K562 (cell line): ENCODE data around the gene ACTRT2. TPM values are rescaled to one million over a fixed set of nuclear protein-coding genes. Genes with fewer than 3 reads are reported as not detected.

ENCODE experiments used
- ATAC-seq: fragments of 200-7000 bp; cut with Tn5 transposase; 3 replicates; pipeline ENCODE4 v1.9.1; 2020; ENCODE audit warnings: moderate library complexity
- BruUV-seq: library from RNA; stranded (reverse); fragments of 400-500 nt; replicated peaks from 2 replicates; lab custom pipeline; 2021; lab: Mats Ljungman, UMichigan
- CTCF ChIA-PET: fragments of 300-600 bp; formaldehyde crosslinking; extraction: SDS; loops from one replicate; lab custom pipeline; 2021; ENCODE audit warnings: low intra/inter-chr PET ratio; lab: Yijun Ruan, JAX
- POLR2A ChIA-PET: fragments of 300-600, 350-650 bp; sonication (Branson Sonifier 250); formaldehyde crosslinking; extraction: SDS; loops from one replicate; lab custom pipeline; 2021; ENCODE audit warnings: antibody characterized with exemption, inconsistent platforms; lab: Yijun Ruan, JAX
- DNase-seq, 4 experiments: peaks; one replicate each; pipeline versions ENCODE4 v3.0.0 to v3.0.0-alpha.2; 2011 to 2018; ENCODE audit warnings: low spot score in 3 of 4, mixed read lengths in 3 of 4; ENCODE audit errors: extremely low read depth in 1 of 4
- FAIRE-seq: peaks from 2 replicates; lab custom pipeline; 2011; peaks lifted over from hg19 to GRCh38; lab: Jason Lieb, UNC
- H2AFZ ChIP-seq: 2 replicates; pipeline ENCODE4 v1.6.0; 2011; ENCODE audit warnings: low read depth, low read length, control low read depth, inconsistent platforms
- H3K27ac ChIP-seq: fragments of 200-600 bp; 3 replicates; pipeline ENCODE4 v1.8.0; 2011; ENCODE audit warnings: low read depth, mild to moderate bottlenecking, control low read depth, inconsistent platforms, low read length, moderate library complexity, mixed read lengths; ENCODE audit errors: extremely low read depth
- H3K27me3 ChIP-seq, 2 experiments: fragments of 300-600 bp in 1 of 2; 2 replicates in 1 of 2; 3 replicates in 1 of 2; pipeline versions ENCODE4 v1.6.0 to v1.8.0; 2011; ENCODE audit warnings: inconsistent platforms in 2 of 2, low read length in 2 of 2, mild to moderate bottlenecking in 1 of 2, mixed read lengths in 1 of 2, moderate library complexity in 1 of 2; ENCODE audit not compliant: control insufficient read depth in 2 of 2, insufficient read depth in 2 of 2
- H3K36me3 ChIP-seq: fragments of 300-600 bp; 3 replicates; pipeline ENCODE4 v1.8.0; 2011; ENCODE audit warnings: mild to moderate bottlenecking, low read length, inconsistent platforms; ENCODE audit not compliant: control insufficient read depth, insufficient read depth
- H3K4me1 ChIP-seq, 2 experiments: fragments of 200-600 bp in 1 of 2; replicated peaks in 1 of 2; 2 replicates in 1 of 2; 3 replicates in 1 of 2; pipeline versions ENCODE4 v1.5.1 to v1.8.0; 2011; ENCODE audit warnings: inconsistent platforms in 2 of 2, low read length in 2 of 2, mild to moderate bottlenecking in 1 of 2, mixed read lengths in 1 of 2, moderate library complexity in 1 of 2; ENCODE audit not compliant: control insufficient read depth in 2 of 2, insufficient read depth in 2 of 2
- H3K4me2 ChIP-seq: 2 replicates; pipeline ENCODE4 v1.6.1; 2011; ENCODE audit warnings: low read length, control low read depth, inconsistent platforms, mixed read lengths; ENCODE audit not compliant: insufficient read depth
- H3K4me3 ChIP-seq: fragments of 200-600 bp; sonication (generic), shearing (Covaris generic); 2 replicates; pipeline ENCODE4 v1.5.1; 2016; ENCODE audit warnings: control low read depth, inconsistent platforms
- H3K79me2 ChIP-seq: fragments of 200-600 bp; 3 replicates; pipeline ENCODE4 v1.8.0; 2011; ENCODE audit warnings: low read length, inconsistent platforms; ENCODE audit not compliant: control insufficient read depth, insufficient read depth
- H3K9ac ChIP-seq, 2 experiments: 2 replicates each; pipeline versions ENCODE4 v1.6.0 to v1.6.1; 2011; ENCODE audit warnings: low read depth in 2 of 2, low read length in 2 of 2, control low read depth in 1 of 2, inconsistent platforms in 1 of 2, mild to moderate bottlenecking in 1 of 2, mixed read lengths in 1 of 2; ENCODE audit not compliant: insufficient read depth in 1 of 2
- H3K9me1 ChIP-seq: one replicate; pipeline ENCODE4 v1.6.0; 2011; ENCODE audit warnings: inconsistent platforms, mild to moderate bottlenecking, low read length, moderate library complexity; ENCODE audit not compliant: control insufficient read depth, insufficient read depth
- H3K9me3 ChIP-seq: replicated peaks from 2 replicates; pipeline ENCODE4 v1.5.1; 2011; ENCODE audit warnings: low read depth, low read length, inconsistent platforms; ENCODE audit not compliant: control insufficient read depth, insufficient read depth
- H4K20me1 ChIP-seq: replicated peaks from 2 replicates; pipeline ENCODE4 v1.6.1; 2011; ENCODE audit warnings: low read length, inconsistent platforms, mixed read lengths; ENCODE audit not compliant: control insufficient read depth, insufficient read depth
- E2F8 ChIP-seq: fragments of 450-650 bp; IDR thresholded peaks from 2 replicates; pipeline ENCODE4 v1.7.1; 2018; ENCODE audit warnings: mild to moderate bottlenecking, low read depth; ENCODE audit not compliant: partially characterized antibody
- NCOA2 ChIP-seq, 2 experiments: fragments of 450-650 bp; IDR thresholded peaks; 2 replicates each; pipeline ENCODE4 v1.6.1; 2018; ENCODE audit warnings: mild to moderate bottlenecking in 2 of 2, moderate library complexity in 1 of 2; ENCODE audit not compliant: partially characterized antibody in 2 of 2
- NELFE ChIP-seq: IDR thresholded peaks from 2 replicates; pipeline ENCODE4 v1.6.1; 2011; ENCODE audit warnings: mild to moderate bottlenecking; ENCODE audit not compliant: insufficient read depth, insufficient read length
- NFIX ChIP-seq: fragments of 250-450 bp; sonication (Bioruptor Pico); IDR thresholded peaks from 2 replicates; pipeline ENCODE4 v1.4.0; 2020; ENCODE audit warnings: low read depth, mild to moderate bottlenecking, moderate library complexity
- NR1H2 ChIP-seq: sonication (generic); formaldehyde crosslinking; IDR thresholded peaks from 2 replicates; pipeline ENCODE4 v1.4.0; 2020; ENCODE audit warnings: mild to moderate bottlenecking, missing genetic modification reagents
- PCBP1 ChIP-seq: fragments of 200-400 bp; formaldehyde crosslinking; IDR thresholded peaks from 2 replicates; pipeline ENCODE4 v1.6.1; 2018; ENCODE audit warnings: mild to moderate bottlenecking, low read depth, low read length; ENCODE audit not compliant: poor library complexity, severe bottlenecking
- SLC30A9 ChIP-seq: fragments of 250-450 bp; sonication (Bioruptor Pico); IDR thresholded peaks from 2 replicates; pipeline ENCODE4 v1.8.0; 2022; ENCODE audit warnings: mild to moderate bottlenecking, moderate library complexity
- SMAD3 ChIP-seq: fragments of 450-650 bp; formaldehyde crosslinking; conservative IDR thresholded peaks from 2 replicates; pipeline ENCODE4 v1.4.0; 2020; ENCODE audit warnings: mild to moderate bottlenecking
- ZNF224 ChIP-seq: sonication (generic); formaldehyde crosslinking; IDR thresholded peaks from 2 replicates; pipeline ENCODE4 v1.8.0; 2022; ENCODE audit warnings: mild to moderate bottlenecking, missing genetic modification reagents
- ZNF717 ChIP-seq: fragments of 250-450 bp; sonication (Bioruptor Pico); IDR thresholded peaks from 2 replicates; pipeline ENCODE4 v1.5.0; 2021
- ZNF75A ChIP-seq: fragments of 450-650 bp; formaldehyde crosslinking; IDR thresholded peaks from 2 replicates; pipeline ENCODE4 v1.4.0; 2020; ENCODE audit warnings: mild to moderate bottlenecking
- WGBS: fragments of 100-300 bp; shearing (Covaris generic); methylation state at CpG from one replicate; pipeline ENCODE4 v1.1.6; 2016; ENCODE audit warnings: low coverage, mixed read lengths; ENCODE audit not compliant: insufficient coverage; ENCODE audit errors: missing lambda C conversion rate; 5-methylcytosine and 5-hydroxymethylcytosine counted together
- in situ Hi-C: fragments of 300-500 bp; cut with MboI; formaldehyde crosslinking; loops from 4 replicates; pipeline ENCODE4 v1.15.0; 2018; ENCODE audit warnings: inconsistent platforms, mixed read lengths
- intact Hi-C: fragments of 100-400 bp; cut with micrococcal nuclease; formaldehyde crosslinking; loops from 2 replicates; pipeline ENCODE4 v1.14.2; 2022
- polyA plus RNA-seq, 8 experiments: library from polyadenylated mRNA; depleted of rRNA in 4 of 8; stranded (reverse) in 5 of 8; unstranded in 3 of 8; fragments of >200 nt; fragmentation: Nextera tagmentation in 2 of 8; fragmentation: Illumina TruSeq in 1 of 8; extraction: Ambion mirVana in 2 of 8; extraction: Trizol in 1 of 8; gene quantifications; 2 replicates each; pipeline versions ENCODE4 v1.2.1 to v1.2.3, GENCODE V29; 2011 to 2014; ENCODE audit warnings: inconsistent platforms in 1 of 8, missing spikeins in 1 of 8
- total RNA-seq, 7 experiments: library from RNA; depleted of rRNA in 6 of 7; stranded (reverse); fragments of >200 nt in 6 of 7; fragmentation: Illumina TruSeq in 2 of 7; extraction: Trizol in 2 of 7; gene quantifications; 2 replicates each; pipeline versions ENCODE4 v1.2.1 to v1.2.3, GENCODE V29; 2011 to 2021; ENCODE audit warnings: low replicate concordance in 1 of 7
- TF ChIP-seq, protein P1 (sequence below): fragments of 250-450 bp; sonication (Bioruptor Pico); IDR thresholded peaks from 2 replicates; pipeline ENCODE4 v1.5.1; 2021; ENCODE audit warnings: mild to moderate bottlenecking
- TF ChIP-seq, protein P2 (sequence below): fragments of 150-350 bp; IDR thresholded peaks from 2 replicates; pipeline ENCODE4 v1.6.1; 2014; ENCODE audit warnings: low read depth, mild to moderate bottlenecking, low read length, borderline replicate concordance

ACTRT2 gene
- total and polyA plus RNA-seq, 9 of the 15 experiments (the other 6 are each of a cell fraction or from before 2014, with no cell fraction given): not detected

DNA sequence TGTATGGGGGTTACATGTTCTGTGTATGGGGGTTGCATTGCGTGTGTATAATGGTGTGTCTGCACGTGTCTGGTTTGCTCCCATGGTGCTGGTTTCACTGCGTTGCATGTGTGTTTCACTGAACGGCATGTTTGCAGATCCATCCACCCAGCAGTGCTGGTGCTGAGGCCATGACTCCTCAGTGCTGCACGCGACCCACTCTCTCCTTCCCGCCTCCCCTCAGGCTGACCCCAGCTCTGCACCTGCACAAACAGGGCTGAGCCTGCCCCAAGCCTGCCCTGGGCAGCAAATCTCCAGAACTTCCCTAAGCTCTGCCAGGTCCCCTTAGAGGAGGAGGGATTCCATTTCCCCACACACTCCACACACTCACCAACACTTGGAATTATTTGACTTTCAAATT, 18.7 kb downstream of the ACTRT2 start (continued):
- TF ChIP-seq NR1H2: no peak
- TF ChIP-seq, protein P1, sequence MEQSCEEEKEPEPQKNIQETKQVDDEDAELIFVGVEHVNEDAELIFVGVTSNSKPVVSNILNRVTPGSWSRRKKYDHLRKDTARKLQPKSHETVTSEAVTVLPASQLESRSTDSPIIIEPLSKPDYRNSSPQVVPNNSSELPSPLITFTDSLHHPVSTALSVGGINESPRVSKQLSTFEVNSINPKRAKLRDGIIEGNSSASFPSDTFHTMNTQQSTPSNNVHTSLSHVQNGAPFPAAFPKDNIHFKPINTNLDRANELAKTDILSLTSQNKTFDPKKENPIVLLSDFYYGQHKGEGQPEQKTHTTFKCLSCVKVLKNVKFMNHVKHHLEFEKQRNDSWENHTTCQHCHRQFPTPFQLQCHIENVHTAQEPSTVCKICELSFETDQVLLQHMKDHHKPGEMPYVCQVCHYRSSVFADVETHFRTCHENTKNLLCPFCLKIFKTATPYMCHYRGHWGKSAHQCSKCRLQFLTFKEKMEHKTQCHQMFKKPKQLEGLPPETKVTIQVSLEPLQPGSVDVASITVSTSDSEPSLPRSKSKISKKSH: no peak
- TF ChIP-seq ZNF224: no peak
- no peak for TF ChIP-seq ZNF75A (CRISPR knock-in tag)
- TF ChIP-seq, protein P2, sequence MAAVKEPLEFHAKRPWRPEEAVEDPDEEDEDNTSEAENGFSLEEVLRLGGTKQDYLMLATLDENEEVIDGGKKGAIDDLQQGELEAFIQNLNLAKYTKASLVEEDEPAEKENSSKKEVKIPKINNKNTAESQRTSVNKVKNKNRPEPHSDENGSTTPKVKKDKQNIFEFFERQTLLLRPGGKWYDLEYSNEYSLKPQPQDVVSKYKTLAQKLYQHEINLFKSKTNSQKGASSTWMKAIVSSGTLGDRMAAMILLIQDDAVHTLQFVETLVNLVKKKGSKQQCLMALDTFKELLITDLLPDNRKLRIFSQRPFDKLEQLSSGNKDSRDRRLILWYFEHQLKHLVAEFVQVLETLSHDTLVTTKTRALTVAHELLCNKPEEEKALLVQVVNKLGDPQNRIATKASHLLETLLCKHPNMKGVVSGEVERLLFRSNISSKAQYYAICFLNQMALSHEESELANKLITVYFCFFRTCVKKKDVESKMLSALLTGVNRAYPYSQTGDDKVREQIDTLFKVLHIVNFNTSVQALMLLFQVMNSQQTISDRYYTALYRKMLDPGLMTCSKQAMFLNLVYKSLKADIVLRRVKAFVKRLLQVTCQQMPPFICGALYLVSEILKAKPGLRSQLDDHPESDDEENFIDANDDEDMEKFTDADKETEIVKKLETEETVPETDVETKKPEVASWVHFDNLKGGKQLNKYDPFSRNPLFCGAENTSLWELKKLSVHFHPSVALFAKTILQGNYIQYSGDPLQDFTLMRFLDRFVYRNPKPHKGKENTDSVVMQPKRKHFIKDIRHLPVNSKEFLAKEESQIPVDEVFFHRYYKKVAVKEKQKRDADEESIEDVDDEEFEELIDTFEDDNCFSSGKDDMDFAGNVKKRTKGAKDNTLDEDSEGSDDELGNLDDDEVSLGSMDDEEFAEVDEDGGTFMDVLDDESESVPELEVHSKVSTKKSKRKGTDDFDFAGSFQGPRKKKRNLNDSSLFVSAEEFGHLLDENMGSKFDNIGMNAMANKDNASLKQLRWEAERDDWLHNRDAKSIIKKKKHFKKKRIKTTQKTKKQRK: no peak
- TF ChIP-seq ZNF717: no peak
- no peak for TF ChIP-seq NELFE

DNA sequence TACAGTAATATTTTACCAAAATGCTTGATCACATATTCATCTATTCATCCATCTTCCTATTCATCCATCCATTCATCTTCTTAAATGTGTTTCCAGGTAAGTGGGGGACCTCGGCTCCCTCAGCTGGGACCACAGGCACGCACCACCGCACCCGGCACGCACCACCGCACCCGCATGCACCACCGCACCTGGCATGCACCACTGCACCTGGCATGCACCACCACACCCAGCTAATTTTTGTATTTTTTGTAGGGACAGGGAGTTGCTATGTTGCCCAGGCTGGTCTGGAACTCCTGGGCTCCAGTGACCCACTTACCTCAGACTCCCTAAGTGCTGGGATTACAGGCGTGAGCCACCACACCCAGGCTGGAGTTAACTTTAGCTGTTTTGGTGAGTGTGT, 21.2 kb downstream of the ACTRT2 start:
- ChIA-PET CTCF (no interaction called here), POLR2A (no interaction called here)
- Histone ChIP-seq H3K9ac (no peak overlapping the region), H3K4me3 (no peak overlapping the region), H3K9me1 (no peaks in the 10 kb centered on the region), H2AFZ (no peak overlapping the region), H3K4me2 (no peak overlapping the region), H3K27me3 (peaks cover 0 to 9% of the 10 kb centered on the region in 2 experiments; a peak in 1 of 5 replicates), H3K27ac (no peak overlapping the region), H3K79me2 (no peaks in the 10 kb centered on the region), H3K36me3 (no peaks in the 10 kb centered on the region), H3K9me3 (no peaks in the 10 kb centered on the region), H4K20me1 (no peaks in the 10 kb centered on the region), H3K4me1 (no peaks in the 10 kb centered on the region)
- FAIRE-seq: no peak
- BruUV-seq: no TSS peak
- 4% methylated on average over 9 of the region's 9 CpGs for WGBS
- no peak for DNase-seq
- no peak for ATAC-seq
- intact Hi-C loops (no loop called here), in situ Hi-C loops (no loop called here)
- TF ChIP-seq NCOA2 (IDR thresholded peaks at IDR 0.05; ENCODE audit: partially characterized antibody in 2 of 2) (no peak), PCBP1 (no peak), E2F8 (no peak), SMAD3 (CRISPR knock-in tag) (no peak), NFIX (no peak), SLC30A9 (CRISPR knock-in tag) (no peak)
- TF ChIP-seq, protein P1: no peak
